GM23338 (cell line): ENCODE results near the gene MTHFD1L. TPM values are rescaled to one million over a fixed set of nuclear protein-coding genes. Genes with fewer than 3 reads are reported as not detected.

ENCODE experiments used
- ATAC-seq: fragments of 200-7000 bp; cut with Tn5 transposase; 3 replicates; pipeline ENCODE4 v1.9.1; 2020
- DNase-seq: peaks from one replicate; pipeline ENCODE4 v3.0.0-alpha.2; 2015; ENCODE audit warnings: low spot score
- H2AFZ ChIP-seq: fragments of 200-600 bp; sonication (generic); 2 replicates; pipeline ENCODE4 v1.8.0; 2016; ENCODE audit warnings: antibody characterized with exemption, mild to moderate bottlenecking, moderate library complexity
- H3F3A ChIP-seq: fragments of 200-600 bp; sonication (generic); replicated peaks from 2 replicates; pipeline ENCODE4 v1.8.0; 2017; ENCODE audit warnings: antibody characterized with exemption, mixed run types, low read depth
- H3K27ac ChIP-seq: fragments of 200-600 bp; sonication (generic); 2 replicates; pipeline ENCODE4 v1.6.1; 2016; ENCODE audit warnings: low read depth
- H3K27me3 ChIP-seq: fragments of 200-600 bp; sonication (generic); 2 replicates; pipeline ENCODE4 v1.8.0; 2016; ENCODE audit warnings: mild to moderate bottlenecking, mixed run types, moderate library complexity; ENCODE audit not compliant: insufficient read depth
- H3K36me3 ChIP-seq: fragments of 200-600 bp; sonication (generic); 2 replicates; pipeline ENCODE4 v1.8.0; 2016; ENCODE audit warnings: mild to moderate bottlenecking; ENCODE audit not compliant: insufficient read depth
- H3K4me1 ChIP-seq: fragments of 200-600 bp; sonication (generic); 2 replicates; pipeline ENCODE4 v1.8.0; 2016; ENCODE audit warnings: mild to moderate bottlenecking, moderate library complexity; ENCODE audit not compliant: insufficient read depth
- H3K4me2 ChIP-seq: fragments of 200-600 bp; sonication (generic); 2 replicates; pipeline ENCODE4 v1.7.1; 2017; ENCODE audit warnings: mixed run types
- H3K4me3 ChIP-seq: fragments of 200-600 bp; sonication (generic); 2 replicates; pipeline ENCODE4 v1.6.1; 2016; ENCODE audit warnings: mixed run types
- H3K79me2 ChIP-seq: fragments of 200-600 bp; sonication (generic); replicated peaks from 2 replicates; pipeline ENCODE4 v1.8.0; 2017; ENCODE audit warnings: mild to moderate bottlenecking; ENCODE audit not compliant: insufficient read depth
- H3K9me2 ChIP-seq: fragments of 200-600 bp; sonication (generic); 2 replicates; pipeline ENCODE4 v1.8.0; 2017; ENCODE audit not compliant: insufficient read depth
- H4K20me1 ChIP-seq: fragments of 200-600 bp; sonication (generic); replicated peaks from 2 replicates; pipeline ENCODE4 v1.8.0; 2017; ENCODE audit warnings: mild to moderate bottlenecking; ENCODE audit not compliant: insufficient read depth
- H3K27ac Mint-ChIP-seq: 2 replicates; pipeline ENCODE4 v1.8.0; 2020; ENCODE audit warnings: inconsistent platforms, mild to moderate bottlenecking, moderate library complexity, mixed read lengths
- H3K27me3 Mint-ChIP-seq: 3 replicates; pipeline ENCODE4 v1.8.0; 2022; ENCODE audit warnings: low read depth, mild to moderate bottlenecking, moderate library complexity, mixed read lengths, inconsistent platforms; ENCODE audit not compliant: insufficient read depth, poor library complexity
- H3K36me3 Mint-ChIP-seq: 3 replicates; pipeline ENCODE4 v1.8.0; 2021; ENCODE audit warnings: low read depth, mild to moderate bottlenecking, inconsistent platforms, moderate library complexity, mixed read lengths
- H3K4me1 Mint-ChIP-seq: 3 replicates; pipeline ENCODE4 v1.8.0; 2020; ENCODE audit warnings: mild to moderate bottlenecking, inconsistent platforms, mixed read lengths
- H3K4me3 Mint-ChIP-seq: 3 replicates; pipeline ENCODE4 v1.8.0; 2021; ENCODE audit warnings: moderate library complexity, mild to moderate bottlenecking, inconsistent platforms, mixed read lengths
- H3K9me3 Mint-ChIP-seq: 3 replicates; pipeline ENCODE4 v1.8.0; 2020; ENCODE audit warnings: moderate library complexity, mild to moderate bottlenecking, inconsistent platforms, mixed read lengths
- CREB1 ChIP-seq: fragments of 250-450 bp; sonication (Bioruptor Pico); IDR thresholded peaks from 2 replicates; pipeline ENCODE4 v1.5.0; 2020; ENCODE audit warnings: low read depth, mild to moderate bottlenecking, moderate library complexity
- EZH2 ChIP-seq: fragments of 200-600 bp; sonication (generic); IDR thresholded peaks from one replicate; pipeline ENCODE4 v1.8.0; 2017; ENCODE audit warnings: antibody characterized with exemption, mild to moderate bottlenecking, low read depth; ENCODE audit not compliant: unreplicated experiment
- EZH2phosphoT487 ChIP-seq: fragments of 200-600 bp; sonication (generic); IDR thresholded peaks from one replicate; pipeline ENCODE4 v1.8.1; 2018; ENCODE audit warnings: antibody characterized with exemption; ENCODE audit not compliant: unreplicated experiment
- JUNB ChIP-seq: IDR thresholded peaks from one replicate; pipeline ENCODE4 v1.6.1; 2016; ENCODE audit warnings: antibody characterized with exemption; ENCODE audit not compliant: unreplicated experiment
- NANOG ChIP-seq: IDR thresholded peaks from 2 replicates; pipeline ENCODE4 v1.6.1; 2016; ENCODE audit warnings: antibody characterized with exemption, borderline replicate concordance
- POLR2AphosphoS5 ChIP-seq: IDR thresholded peaks from 2 replicates; pipeline ENCODE4 v1.6.1; 2016; ENCODE audit warnings: antibody characterized with exemption, low read depth
- ZNF114 ChIP-seq: fragments of 250-450 bp; sonication (Bioruptor Pico); IDR thresholded peaks from 2 replicates; pipeline ENCODE4 v1.5.0; 2020; ENCODE audit warnings: mild to moderate bottlenecking, moderate library complexity
- ZNF331 ChIP-seq: fragments of 250-450 bp; sonication (Bioruptor Pico); IDR thresholded peaks from 2 replicates; pipeline ENCODE4 v1.5.0; 2020; ENCODE audit warnings: low read depth, mild to moderate bottlenecking, moderate library complexity
- polyA plus RNA-seq: library from polyadenylated mRNA; unstranded; fragments of >200 nt; fragmentation: Nextera tagmentation; extraction: Ambion mirVana; gene quantifications from 2 replicates; pipeline ENCODE4 v1.2.1, GENCODE V29; 2016
- total RNA-seq: library from RNA; depleted of rRNA; stranded (reverse); fragments of >200 nt; shearing (Covaris generic); gene quantifications from 2 replicates; pipeline ENCODE4 v1.2.3, GENCODE V29; 2014
- TF ChIP-seq, protein P1 (sequence below): IDR thresholded peaks from 2 replicates; pipeline ENCODE4 v1.6.1; 2016; ENCODE audit warnings: antibody characterized with exemption
- TF ChIP-seq, protein P2 (sequence below), 2 experiments: fragments of 200-600 bp in 1 of 2; sonication (generic) in 1 of 2; conservative IDR thresholded peaks; 2 replicates each; pipeline versions ENCODE4 v1.5.1 to v1.6.1; 2016 to 2017; ENCODE audit warnings: antibody characterized with exemption in 2 of 2, low read depth in 2 of 2, mild to moderate bottlenecking in 2 of 2, moderate library complexity in 1 of 2
- TF ChIP-seq, protein P3 (sequence below): IDR thresholded peaks from one replicate; pipeline ENCODE4 v1.6.1; 2018; ENCODE audit warnings: antibody characterized with exemption; ENCODE audit not compliant: unreplicated experiment
- TF ChIP-seq, protein P4 (sequence below): fragments of 250-450 bp; sonication (Bioruptor Pico); IDR thresholded peaks from 2 replicates; pipeline ENCODE4 v1.5.0; 2020; ENCODE audit warnings: mild to moderate bottlenecking, moderate library complexity

The MTHFD1L gene
- total and polyA plus RNA-seq, 2 experiments from 2014 or later, result 53.2 to 66.8 TPM

DNA sequence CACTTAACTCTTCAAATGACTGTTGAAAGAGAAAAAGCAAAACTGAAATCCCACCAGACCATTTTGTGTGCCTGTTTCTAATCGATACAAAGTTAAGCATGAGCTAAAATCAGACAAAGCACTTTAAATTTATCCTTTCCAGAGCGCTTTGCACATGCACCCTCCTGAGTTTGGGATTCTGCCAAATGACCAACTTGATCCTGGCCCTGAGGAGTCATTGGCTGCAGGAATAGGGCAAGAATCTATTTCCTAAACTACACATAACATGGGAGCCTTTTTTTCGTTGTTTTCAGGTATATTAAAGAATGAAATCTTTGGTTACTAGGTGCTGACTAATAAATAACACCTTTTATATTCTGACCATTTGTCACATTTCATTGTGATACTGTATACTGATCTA, 23.8 kb upstream of the MTHFD1L start (continued):
- TF ChIP-seq, protein P1, sequence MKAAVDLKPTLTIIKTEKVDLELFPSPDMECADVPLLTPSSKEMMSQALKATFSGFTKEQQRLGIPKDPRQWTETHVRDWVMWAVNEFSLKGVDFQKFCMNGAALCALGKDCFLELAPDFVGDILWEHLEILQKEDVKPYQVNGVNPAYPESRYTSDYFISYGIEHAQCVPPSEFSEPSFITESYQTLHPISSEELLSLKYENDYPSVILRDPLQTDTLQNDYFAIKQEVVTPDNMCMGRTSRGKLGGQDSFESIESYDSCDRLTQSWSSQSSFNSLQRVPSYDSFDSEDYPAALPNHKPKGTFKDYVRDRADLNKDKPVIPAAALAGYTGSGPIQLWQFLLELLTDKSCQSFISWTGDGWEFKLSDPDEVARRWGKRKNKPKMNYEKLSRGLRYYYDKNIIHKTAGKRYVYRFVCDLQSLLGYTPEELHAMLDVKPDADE, result no peak

DNA sequence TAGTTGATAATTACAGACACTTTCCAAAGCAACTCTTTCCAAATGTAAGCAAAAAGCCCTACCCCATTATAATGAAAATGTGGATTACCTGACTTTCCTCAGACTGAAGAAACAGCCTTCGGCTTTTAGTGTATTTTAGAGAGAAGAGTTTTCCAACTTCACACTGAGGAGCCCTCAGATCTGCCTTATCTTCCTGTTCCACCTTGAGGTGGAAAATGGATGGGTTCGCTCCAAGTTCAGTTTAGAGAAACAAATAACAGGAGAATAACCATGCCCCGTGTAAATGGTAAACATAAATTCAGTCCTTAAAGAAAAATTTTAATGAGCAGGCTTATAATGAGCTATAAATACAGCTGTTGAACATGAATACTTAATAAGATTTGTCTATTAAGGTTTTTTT, 21.1 kb upstream of the MTHFD1L start:
- H3K79me2 ChIP-seq, result no peaks in the 10 kb centered on the region
- Mint-ChIP-seq H3K4me3 (no peak overlapping the region), H3K9me3 (no peaks in the 10 kb centered on the region), H3K27ac (no peak overlapping the region), H3K36me3 (no peaks in the 10 kb centered on the region), H3K4me1 (peaks cover 13% of the 10 kb centered on the region), H3K27me3 (no peaks in the 10 kb centered on the region)
- no peak overlapping the region for H3K4me2 ChIP-seq
- H3K4me3 ChIP-seq, result no peak overlapping the region
- ATAC-seq (no peak), DNase-seq (no peak)
- TF ChIP-seq, protein P2, sequence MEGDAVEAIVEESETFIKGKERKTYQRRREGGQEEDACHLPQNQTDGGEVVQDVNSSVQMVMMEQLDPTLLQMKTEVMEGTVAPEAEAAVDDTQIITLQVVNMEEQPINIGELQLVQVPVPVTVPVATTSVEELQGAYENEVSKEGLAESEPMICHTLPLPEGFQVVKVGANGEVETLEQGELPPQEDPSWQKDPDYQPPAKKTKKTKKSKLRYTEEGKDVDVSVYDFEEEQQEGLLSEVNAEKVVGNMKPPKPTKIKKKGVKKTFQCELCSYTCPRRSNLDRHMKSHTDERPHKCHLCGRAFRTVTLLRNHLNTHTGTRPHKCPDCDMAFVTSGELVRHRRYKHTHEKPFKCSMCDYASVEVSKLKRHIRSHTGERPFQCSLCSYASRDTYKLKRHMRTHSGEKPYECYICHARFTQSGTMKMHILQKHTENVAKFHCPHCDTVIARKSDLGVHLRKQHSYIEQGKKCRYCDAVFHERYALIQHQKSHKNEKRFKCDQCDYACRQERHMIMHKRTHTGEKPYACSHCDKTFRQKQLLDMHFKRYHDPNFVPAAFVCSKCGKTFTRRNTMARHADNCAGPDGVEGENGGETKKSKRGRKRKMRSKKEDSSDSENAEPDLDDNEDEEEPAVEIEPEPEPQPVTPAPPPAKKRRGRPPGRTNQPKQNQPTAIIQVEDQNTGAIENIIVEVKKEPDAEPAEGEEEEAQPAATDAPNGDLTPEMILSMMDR (conservative IDR thresholded peaks at IDR 0.05; ENCODE audit: low read depth in 2 of 2), result no peak
- TF ChIP-seq JUNB (no peak), EZH2 (no peak), ZNF331 (CRISPR knock-in tag) (no peak), POLR2AphosphoS5 (no peak), NANOG (no peak), ZNF114 (no peak), CREB1 (no peak), EZH2phosphoT487 (no peak)
- TF ChIP-seq, protein P1, result no peak
- TF ChIP-seq, protein P3, sequence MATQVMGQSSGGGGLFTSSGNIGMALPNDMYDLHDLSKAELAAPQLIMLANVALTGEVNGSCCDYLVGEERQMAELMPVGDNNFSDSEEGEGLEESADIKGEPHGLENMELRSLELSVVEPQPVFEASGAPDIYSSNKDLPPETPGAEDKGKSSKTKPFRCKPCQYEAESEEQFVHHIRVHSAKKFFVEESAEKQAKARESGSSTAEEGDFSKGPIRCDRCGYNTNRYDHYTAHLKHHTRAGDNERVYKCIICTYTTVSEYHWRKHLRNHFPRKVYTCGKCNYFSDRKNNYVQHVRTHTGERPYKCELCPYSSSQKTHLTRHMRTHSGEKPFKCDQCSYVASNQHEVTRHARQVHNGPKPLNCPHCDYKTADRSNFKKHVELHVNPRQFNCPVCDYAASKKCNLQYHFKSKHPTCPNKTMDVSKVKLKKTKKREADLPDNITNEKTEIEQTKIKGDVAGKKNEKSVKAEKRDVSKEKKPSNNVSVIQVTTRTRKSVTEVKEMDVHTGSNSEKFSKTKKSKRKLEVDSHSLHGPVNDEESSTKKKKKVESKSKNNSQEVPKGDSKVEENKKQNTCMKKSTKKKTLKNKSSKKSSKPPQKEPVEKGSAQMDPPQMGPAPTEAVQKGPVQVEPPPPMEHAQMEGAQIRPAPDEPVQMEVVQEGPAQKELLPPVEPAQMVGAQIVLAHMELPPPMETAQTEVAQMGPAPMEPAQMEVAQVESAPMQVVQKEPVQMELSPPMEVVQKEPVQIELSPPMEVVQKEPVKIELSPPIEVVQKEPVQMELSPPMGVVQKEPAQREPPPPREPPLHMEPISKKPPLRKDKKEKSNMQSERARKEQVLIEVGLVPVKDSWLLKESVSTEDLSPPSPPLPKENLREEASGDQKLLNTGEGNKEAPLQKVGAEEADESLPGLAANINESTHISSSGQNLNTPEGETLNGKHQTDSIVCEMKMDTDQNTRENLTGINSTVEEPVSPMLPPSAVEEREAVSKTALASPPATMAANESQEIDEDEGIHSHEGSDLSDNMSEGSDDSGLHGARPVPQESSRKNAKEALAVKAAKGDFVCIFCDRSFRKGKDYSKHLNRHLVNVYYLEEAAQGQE, result no peak
- TF ChIP-seq, protein P4, sequence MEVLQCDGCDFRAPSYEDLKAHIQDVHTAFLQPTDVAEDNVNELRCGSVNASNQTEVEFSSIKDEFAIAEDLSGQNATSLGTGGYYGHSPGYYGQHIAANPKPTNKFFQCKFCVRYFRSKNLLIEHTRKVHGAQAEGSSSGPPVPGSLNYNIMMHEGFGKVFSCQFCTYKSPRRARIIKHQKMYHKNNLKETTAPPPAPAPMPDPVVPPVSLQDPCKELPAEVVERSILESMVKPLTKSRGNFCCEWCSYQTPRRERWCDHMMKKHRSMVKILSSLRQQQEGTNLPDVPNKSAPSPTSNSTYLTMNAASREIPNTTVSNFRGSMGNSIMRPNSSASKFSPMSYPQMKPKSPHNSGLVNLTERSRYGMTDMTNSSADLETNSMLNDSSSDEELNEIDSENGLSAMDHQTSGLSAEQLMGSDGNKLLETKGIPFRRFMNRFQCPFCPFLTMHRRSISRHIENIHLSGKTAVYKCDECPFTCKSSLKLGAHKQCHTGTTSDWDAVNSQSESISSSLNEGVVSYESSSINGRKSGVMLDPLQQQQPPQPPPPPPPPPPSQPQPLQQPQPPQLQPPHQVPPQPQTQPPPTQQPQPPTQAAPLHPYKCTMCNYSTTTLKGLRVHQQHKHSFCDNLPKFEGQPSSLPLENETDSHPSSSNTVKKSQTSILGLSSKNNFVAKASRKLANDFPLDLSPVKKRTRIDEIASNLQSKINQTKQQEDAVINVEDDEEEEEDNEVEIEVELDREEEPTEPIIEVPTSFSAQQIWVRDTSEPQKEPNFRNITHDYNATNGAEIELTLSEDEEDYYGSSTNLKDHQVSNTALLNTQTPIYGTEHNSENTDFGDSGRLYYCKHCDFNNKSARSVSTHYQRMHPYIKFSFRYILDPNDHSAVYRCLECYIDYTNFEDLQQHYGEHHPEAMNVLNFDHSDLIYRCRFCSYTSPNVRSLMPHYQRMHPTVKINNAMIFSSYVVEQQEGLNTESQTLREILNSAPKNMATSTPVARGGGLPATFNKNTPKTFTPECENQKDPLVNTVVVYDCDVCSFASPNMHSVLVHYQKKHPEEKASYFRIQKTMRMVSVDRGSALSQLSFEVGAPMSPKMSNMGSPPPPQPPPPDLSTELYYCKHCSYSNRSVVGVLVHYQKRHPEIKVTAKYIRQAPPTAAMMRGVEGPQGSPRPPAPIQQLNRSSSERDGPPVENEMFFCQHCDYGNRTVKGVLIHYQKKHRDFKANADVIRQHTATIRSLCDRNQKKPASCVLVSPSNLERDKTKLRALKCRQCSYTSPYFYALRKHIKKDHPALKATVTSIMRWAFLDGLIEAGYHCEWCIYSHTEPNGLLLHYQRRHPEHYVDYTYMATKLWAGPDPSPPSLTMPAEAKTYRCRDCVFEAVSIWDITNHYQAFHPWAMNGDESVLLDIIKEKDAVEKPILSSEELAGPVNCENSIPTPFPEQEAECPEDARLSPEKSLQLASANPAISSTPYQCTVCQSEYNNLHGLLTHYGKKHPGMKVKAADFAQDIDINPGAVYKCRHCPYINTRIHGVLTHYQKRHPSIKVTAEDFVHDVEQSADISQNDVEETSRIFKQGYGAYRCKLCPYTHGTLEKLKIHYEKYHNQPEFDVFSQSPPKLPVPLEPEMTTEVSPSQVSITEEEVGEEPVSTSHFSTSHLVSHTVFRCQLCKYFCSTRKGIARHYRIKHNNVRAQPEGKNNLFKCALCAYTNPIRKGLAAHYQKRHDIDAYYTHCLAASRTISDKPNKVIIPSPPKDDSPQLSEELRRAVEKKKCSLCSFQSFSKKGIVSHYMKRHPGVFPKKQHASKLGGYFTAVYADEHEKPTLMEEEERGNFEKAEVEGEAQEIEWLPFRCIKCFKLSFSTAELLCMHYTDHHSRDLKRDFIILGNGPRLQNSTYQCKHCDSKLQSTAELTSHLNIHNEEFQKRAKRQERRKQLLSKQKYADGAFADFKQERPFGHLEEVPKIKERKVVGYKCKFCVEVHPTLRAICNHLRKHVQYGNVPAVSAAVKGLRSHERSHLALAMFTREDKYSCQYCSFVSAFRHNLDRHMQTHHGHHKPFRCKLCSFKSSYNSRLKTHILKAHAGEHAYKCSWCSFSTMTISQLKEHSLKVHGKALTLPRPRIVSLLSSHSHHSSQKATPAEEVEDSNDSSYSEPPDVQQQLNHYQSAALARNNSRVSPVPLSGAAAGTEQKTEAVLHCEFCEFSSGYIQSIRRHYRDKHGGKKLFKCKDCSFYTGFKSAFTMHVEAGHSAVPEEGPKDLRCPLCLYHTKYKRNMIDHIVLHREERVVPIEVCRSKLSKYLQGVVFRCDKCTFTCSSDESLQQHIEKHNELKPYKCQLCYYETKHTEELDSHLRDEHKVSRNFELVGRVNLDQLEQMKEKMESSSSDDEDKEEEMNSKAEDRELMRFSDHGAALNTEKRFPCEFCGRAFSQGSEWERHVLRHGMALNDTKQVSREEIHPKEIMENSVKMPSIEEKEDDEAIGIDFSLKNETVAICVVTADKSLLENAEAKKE (CRISPR knock-in tag), result no peak
- no peaks in the 10 kb centered on the region for H3F3A ChIP-seq
- H4K20me1 ChIP-seq, result no peaks in the 10 kb centered on the region
- no peaks in the 10 kb centered on the region for H3K9me2 ChIP-seq
- H2AFZ ChIP-seq, result no peak overlapping the region
- no peak overlapping the region for H3K27ac ChIP-seq
- peaks cover 12% of the 10 kb centered on the region; the same call in 1 of the 2 replicates for H3K4me1 ChIP-seq
- no peaks in the 10 kb centered on the region for H3K27me3 ChIP-seq
- H3K36me3 ChIP-seq, result no peaks in the 10 kb centered on the region
